Measurements from ENCODE around the gene VPREB3.

Gene VPREB3

GRCh38 chr22:23752090-23752691, 2.0 kb downstream of the VPREB3 start:
- Histone ChIP-seq H3K9me3 (ENCODE audit: severe bottlenecking) (no peaks in the 10 kb centered on the region), H3K4me3 (ENCODE audit: low read depth, low read length) (no peak overlapping the region), H3K27me3 (ENCODE audit: insufficient read depth, low read depth, severe bottlenecking) (no peaks in the 10 kb centered on the region), H3K36me3 (no peaks in the 10 kb centered on the region), H3K27ac (no peak overlapping the region)
- no peak for TF ChIP-seq CTCF (IDR thresholded peaks at IDR 0.05; ENCODE audit: low read depth, low read length)
- DNase-seq = no peak

GRCh38 chr22:23751441-23751996, 2.7 kb downstream of the VPREB3 start:
- no peak for TF ChIP-seq CTCF (IDR thresholded peaks at IDR 0.05; ENCODE audit: low read depth, low read length)
- peak; percentile 35 for DNase-seq
- Histone ChIP-seq H3K27ac (peak overlapping the region; percentile 86), H3K9me3 (ENCODE audit: severe bottlenecking) (no peaks in the 10 kb centered on the region), H3K36me3 (no peaks in the 10 kb centered on the region), H3K27me3 (ENCODE audit: insufficient read depth, low read depth, severe bottlenecking) (no peaks in the 10 kb centered on the region), H3K4me3 (ENCODE audit: low read depth, low read length) (peak overlapping the region; percentile 90)

GRCh38 chr22:23750714-23751440, 3.3 kb downstream of the VPREB3 start, which contains the start of gene ZNF70:
ZNF70 (minus strand) TSS chr22:23751112; CDS start chr22:23745140, 5,972 bp downstream.
- peak; percentile 34 for TF ChIP-seq CTCF (IDR thresholded peaks at IDR 0.05; ENCODE audit: low read depth, low read length)
- DNase-seq = peak; percentile 79
- H3K27me3 ChIP-seq (ENCODE audit: insufficient read depth, low read depth, severe bottlenecking) = no peaks in the 10 kb centered on the region
- no peaks in the 10 kb centered on the region for H3K9me3 ChIP-seq (ENCODE audit: severe bottlenecking)
- H3K4me3 ChIP-seq (ENCODE audit: low read depth, low read length) = peak within 1 kb of the TSS; percentile 90
- no peaks in the 10 kb centered on the region for H3K36me3 ChIP-seq
- H3K27ac ChIP-seq = peak within 1 kb of the TSS; percentile 86

GRCh38 chr22:23750367-23750713, 3.9 kb downstream of the VPREB3 start:
- Histone ChIP-seq H3K27ac (no peak overlapping the region; the same call in 1 of the 2 replicates), H3K9me3 (ENCODE audit: severe bottlenecking) (no peaks in the 10 kb centered on the region), H3K36me3 (peaks cover under 1% of the 10 kb centered on the region), H3K4me3 (ENCODE audit: low read depth, low read length) (peak overlapping the region; percentile 63), H3K27me3 (ENCODE audit: insufficient read depth, low read depth, severe bottlenecking) (no peaks in the 10 kb centered on the region)
- DNase-seq = no peak
- no peak for TF ChIP-seq CTCF (IDR thresholded peaks at IDR 0.05; ENCODE audit: low read depth, low read length)

GRCh38 chr22:23749841-23750301, 4.4 kb downstream of the VPREB3 start:
- Histone ChIP-seq H3K36me3 (peaks cover 6% of the 10 kb centered on the region), H3K9me3 (ENCODE audit: severe bottlenecking) (no peaks in the 10 kb centered on the region), H3K27ac (no peak overlapping the region), H3K27me3 (ENCODE audit: insufficient read depth, low read depth, severe bottlenecking) (no peaks in the 10 kb centered on the region), H3K4me3 (ENCODE audit: low read depth, low read length) (no peak overlapping the region)
- no peak for TF ChIP-seq CTCF (IDR thresholded peaks at IDR 0.05; ENCODE audit: low read depth, low read length)
- no peak for DNase-seq
